ENCODE results near the gene ANKS4B. TPM values are rescaled to one million over a fixed set of nuclear protein-coding genes. Genes with fewer than 3 reads are reported as not detected.
"Not testable (repeated sequence)": the region's sequence is repeated elsewhere in the genome, so short reads cannot be mapped to it uniquely, and the experiment has no call there.

The ANKS4B gene
- polyA plus RNA-seq, 12 donors = 0.04 to 4.7 (median 0.04) TPM; not detected in 7

GRCh38 chr16:21262779-21263639, 29.5 kb downstream of the ANKS4B start:
- DNase-seq = no peak

DNA sequence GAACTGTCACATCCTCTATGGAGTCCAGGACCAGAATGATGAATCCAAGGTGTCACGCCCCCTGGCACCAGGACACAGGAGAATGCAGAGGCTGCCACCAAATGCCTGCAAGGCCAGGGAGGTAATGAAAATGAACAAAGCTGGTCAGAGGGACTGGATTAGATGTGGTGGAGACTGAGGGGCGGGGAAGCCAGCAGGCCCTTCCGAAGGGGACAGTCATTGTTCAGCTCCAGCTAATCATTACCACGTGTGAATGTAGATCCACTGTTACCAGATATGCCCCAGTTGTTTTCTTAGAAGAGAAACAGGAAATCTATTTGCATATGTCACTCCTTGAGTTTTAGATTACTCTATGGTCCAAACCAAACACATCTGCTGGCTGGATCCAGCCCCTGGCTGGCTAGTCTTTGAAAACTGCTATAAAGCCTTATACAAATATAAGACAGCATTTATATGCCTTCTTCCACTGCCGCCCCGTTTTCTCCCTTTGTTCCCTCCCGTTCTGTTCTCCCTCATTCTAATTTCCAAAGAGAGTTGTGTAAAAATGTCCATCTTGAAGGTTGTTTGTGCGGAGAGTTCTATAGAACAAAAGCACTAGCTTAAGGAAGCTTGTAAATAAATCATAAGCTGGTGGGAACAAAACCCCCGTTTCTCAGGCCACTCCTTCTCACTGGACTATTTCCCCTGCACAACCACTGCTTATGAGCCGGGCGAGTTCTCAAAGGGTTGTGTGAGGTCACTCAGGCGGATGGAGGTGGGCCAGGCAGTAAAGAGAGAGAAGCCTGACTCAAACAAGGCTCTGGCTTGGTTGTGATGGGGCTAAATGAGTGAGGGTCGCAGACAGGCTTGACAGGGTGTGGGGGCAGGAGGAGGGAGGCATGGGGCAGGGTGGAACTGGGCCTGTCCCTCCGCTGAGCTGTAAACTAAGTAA, 30.4 kb downstream of the ANKS4B start:
- DNase-seq = peak; percentile 31

- DNase-seq = peak; percentile 15
Measured at GRCh38 chr16:21264571-21265036, 31.1 kb downstream of the ANKS4B start.

GRCh38 chr16:21265104-21265837, 31.8 kb downstream of the ANKS4B start:
- no peak for DNase-seq

DNA sequence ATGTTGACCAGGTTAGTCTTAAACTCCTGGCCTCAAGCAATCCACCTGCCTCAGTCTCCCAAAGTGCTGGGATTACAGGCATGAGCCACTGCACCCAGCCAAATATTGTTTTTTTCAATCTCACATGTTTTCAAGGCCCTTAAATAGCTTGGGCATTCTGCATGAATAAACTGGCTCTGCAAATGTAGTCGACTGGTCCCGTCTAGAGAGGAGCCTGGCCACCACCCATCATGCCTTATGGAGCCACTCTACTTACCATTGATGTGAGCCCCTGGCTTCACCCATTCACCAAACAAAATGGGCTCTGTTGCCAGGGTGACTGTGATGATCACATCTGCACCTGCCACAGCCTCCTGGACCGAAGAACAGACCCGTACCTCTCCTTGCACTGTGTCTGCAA, 33.8 kb downstream of the ANKS4B start:
- no peak for DNase-seq

DNA sequence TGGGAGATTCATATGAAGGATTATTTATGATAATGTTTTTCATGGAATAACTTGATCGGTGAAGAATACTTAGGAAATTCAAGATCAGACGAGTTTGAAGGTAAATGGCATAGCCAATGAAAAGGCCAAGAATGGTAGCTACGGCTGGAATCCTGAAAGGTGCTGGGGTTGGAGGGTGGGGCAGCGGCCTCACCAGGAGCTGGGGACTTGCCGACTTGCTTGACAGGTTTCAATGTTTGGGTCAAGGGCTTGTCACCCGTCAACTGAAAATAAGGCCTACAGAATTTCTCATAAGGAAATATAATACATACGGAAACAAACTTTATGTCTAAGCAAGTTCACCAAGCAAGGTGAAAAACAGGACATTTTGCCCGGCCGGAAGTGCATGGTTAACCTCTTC, 34.7 kb downstream of the ANKS4B start:
- DNase-seq = no peak

GRCh38 chr16:21272253-21272652, 38.8 kb downstream of the ANKS4B start:
- no peak for DNase-seq

DNA sequence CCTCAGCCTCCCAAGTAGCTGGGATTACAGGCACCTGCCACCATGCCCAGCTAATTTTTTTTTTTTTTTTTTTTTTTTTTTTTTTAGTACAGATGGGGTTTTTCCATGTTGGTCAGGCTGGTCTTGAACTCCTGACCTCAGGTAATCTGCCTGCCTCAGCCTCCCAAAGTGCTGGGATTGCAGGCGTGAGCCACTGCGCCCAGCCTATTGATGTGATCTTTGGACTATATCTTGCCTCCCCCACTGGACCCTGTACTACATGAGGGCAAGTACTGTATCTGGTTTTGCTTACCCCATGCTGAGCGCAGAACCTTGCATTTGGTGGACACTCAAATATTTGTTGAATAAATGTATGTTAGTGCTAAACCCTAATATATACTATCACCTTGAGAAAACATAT, 39.3 kb downstream of the ANKS4B start:
- not testable (repeated sequence) for DNase-seq

- DNase-seq = no peak
Measured at GRCh38 chr16:21274172-21274726, 40.8 kb downstream of the ANKS4B start.

DNA sequence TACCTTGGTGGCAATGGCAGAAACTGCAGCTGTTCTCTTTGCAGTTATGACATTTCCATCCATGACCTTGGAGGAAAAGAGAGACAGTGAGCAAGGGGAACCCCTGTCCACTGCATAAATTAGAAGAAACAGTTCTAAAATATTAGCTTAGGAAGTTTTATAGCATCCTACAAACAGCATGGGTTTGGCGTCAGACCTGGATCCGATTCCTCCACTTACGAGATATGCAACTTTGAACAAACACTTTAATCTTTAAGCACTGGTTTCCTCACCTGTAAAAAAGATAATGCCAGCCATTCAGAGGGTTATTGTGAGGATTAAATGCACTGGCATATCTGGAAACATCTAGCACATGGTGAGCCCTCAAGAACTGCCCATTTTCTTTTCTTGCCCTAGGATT, 42.0 kb downstream of the ANKS4B start:
- DNase-seq = no peak

DNA sequence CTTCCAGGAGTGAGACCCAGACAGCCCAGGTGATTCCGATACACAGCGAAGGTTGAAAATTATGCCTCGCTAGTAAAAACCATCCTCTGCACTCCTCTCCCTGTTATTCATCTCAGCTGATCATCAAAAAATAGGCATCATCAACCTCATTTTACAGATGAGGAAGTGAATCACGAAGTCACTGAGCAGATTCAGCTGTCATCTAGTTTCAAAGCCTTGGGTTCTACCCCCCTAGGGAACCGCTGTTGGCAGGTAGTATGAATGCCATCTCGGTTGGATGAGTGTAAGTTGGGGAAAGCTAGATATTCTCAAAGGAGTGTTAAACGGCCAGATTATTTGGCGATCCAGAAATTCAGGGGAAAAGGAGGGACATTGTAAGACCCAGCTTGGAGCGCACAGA, 42.6 kb downstream of the ANKS4B start:
- no peak for DNase-seq

- DNase-seq = no peak
Measured at GRCh38 chr16:21277045-21277926, 43.8 kb downstream of the ANKS4B start.

DNA sequence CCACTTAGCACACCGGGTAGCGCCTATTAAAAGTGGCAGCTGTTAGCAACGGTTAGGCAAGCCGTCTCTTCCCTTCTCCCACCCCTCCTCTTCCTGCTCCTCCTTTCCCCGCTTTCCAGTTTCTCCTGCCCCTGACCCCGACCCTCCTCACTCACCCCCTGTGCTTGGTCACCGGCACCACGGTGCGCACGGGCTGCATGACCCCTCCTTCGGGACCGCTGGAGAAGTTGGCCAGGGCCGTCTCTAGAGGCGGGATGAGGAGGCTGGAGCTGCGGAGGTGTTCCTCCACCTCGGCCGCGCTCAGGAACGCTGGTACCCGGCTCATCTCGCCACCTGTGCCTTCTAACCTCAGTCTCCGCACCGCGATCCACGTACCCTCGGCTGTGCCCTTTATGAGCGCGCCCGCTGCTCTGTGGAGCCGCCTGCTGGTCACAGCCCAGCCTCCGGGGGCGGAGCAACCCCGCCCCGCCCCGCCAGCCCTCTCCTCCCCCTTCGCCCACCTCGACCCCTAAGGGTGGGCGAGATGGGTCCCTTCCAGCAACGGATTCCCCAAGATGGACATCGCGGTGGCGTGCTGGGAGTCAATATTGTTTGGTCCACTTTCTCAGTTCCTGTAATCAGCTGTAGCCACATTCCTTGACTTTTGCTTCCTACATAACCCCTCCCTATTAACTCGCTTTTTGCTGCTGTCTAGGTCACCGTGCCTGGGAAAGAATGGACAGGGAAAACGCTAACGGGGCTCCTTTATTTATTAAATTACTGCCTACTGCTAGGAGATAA, 44.6 kb downstream of the ANKS4B start, which contains the start of gene CRYM:
Gene CRYM (minus strand): TSS at position 364 of the 780 bp plus-strand sequence. CDS start 39 bp downstream, at position 325.
- no peak for DNase-seq

DNA sequence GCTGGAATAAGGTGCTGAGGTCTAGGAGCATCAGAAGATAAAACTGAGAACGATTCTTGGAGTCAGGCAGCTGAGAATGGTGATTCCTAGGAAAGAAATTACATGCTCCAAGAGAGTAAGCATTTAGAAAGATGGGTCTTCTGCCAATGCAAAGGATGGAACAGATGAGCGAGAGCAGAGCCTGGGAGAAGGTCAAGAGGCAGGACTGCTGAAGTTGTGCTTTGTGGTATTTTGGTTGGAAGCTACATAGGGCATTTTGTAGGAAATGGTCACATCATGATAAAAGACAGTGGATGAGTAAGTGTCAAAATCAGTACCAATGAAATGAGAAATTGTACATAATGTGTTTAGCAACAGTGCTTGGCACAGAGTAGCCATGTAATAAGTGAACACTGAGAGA, 46.0 kb downstream of the ANKS4B start:
- DNase-seq = no peak

DNA sequence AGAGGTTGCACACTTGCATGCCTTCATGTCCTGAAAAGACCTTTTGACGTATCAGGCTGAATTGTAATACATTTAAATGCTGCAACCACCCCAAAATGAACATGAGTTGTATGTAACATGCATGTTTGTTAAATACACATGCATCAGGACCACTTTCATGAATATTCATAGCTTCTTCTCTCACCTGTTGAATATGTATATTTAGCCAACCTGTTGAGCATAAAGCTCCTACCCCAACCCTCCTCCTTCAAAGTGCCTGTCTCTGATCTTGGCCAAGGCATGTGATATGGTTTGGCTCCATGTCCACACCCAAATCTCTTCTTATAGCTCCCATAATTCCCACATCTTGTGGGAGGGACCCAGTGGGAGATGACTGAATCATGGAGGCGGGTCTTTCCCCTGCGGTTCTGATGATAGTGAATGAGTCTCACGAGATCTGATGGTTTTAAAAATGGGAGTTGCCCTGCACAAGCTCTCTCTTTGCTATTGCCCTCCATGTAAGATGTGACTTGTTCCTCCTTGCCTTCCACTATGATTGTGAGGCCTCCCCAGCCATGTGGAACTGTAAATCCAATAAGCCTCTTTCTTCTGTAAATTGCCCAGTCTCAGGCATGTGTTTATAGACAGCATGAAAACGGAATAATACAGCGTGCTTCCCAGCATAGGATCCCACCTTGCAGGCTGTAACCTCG, 48.3 kb downstream of the ANKS4B start:
- no peak for DNase-seq

DNA sequence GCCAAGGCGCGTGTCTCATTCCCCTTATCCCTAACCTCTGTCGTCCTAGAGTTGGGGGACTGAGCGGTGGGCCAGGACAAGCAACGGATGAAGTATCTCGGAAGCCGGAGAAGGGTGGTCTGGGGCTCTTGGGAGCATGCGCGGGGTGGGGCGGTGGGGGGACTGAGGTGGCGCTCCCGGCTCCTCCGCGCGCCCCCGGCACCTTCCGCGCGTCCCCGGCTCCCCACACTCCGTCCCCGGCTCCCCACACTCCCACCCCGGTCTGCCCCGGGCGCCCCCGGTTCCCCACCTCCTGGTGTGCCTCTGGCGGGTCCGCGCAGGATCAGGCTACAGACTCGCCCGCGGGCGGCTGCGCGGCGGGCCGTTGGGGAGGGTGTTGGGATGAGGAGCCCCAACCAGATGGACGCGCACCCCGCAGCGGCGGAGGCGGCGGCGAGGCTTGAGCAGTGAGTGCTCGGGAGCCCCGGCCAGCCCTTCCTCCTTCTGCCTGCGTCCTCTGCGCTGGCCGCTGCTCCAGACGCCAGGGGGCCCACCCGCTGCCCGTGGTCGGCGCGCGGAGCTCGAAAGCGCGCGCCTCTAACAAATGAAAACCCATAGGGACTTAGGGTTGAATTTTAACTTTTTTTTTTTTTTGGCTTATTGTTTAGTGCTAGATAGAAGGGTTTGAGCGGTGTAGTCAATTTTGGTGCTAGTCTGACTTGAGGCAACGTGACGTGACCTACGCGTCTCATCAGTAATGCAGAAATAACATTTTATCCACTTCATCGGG, 50.2 kb downstream of the ANKS4B start:
- peak; percentile 38 for DNase-seq

DNA sequence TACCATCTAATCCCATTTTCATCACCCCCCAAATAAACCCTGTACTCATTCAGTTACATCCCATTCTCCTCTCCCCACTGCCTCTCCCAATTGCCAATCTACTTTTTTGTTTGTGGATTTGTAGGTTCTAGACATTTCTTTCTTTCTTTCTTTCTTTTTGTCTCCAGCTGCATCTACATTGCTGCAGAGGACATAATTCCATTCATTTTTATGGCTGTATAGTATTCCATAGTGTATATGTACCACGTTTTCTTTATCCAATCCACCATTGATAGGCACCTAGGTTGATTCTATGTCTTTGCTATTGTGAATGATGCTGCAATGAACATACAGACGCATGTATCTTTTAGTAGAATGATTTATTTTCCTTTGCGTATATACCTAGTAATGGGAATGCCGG, 50.9 kb downstream of the ANKS4B start:
- no peak for DNase-seq

- DNase-seq = no peak
Measured at GRCh38 chr16:21285314-21285713, 51.8 kb downstream of the ANKS4B start.

Data from muscle of arm (tissue), 12 donors.